Upper lobe of left lung (tissue), 4 donors: ENCODE results near the gene NYNRIN.

ENCODE experiments used
- EP300 ChIP-seq, 4 donors: sonication (generic); formaldehyde crosslinking; IDR thresholded peaks; one replicate each; pipeline ENCODE4 v1.5.1; 2017; ENCODE audit warnings: antibody characterized with exemption in 4 of 4, control low read depth in 2 of 4
- POLR2A ChIP-seq, 4 donors: fragments of 450-650 bp; IDR thresholded peaks; one replicate each; pipeline ENCODE4 v1.5.1; 2016 to 2017; ENCODE audit warnings: antibody characterized with exemption in 4 of 4, mild to moderate bottlenecking in 2 of 4
- POLR2AphosphoS5 ChIP-seq, 2 donors: sonication (generic); formaldehyde crosslinking; IDR thresholded peaks; one replicate each; pipeline ENCODE4 v1.5.1; 2017; ENCODE audit warnings: antibody characterized with exemption in 2 of 2
- TF ChIP-seq, protein P1 (sequence below), 6 experiments: fragments of 450-650 bp in 4 of 6; fragments of 200-600 bp in 2 of 6; sonication (generic) in 2 of 6; IDR thresholded peaks; one replicate each; pipeline ENCODE4 v1.5.1; 2016 to 2019; ENCODE audit warnings: antibody characterized with exemption in 6 of 6

DNA sequence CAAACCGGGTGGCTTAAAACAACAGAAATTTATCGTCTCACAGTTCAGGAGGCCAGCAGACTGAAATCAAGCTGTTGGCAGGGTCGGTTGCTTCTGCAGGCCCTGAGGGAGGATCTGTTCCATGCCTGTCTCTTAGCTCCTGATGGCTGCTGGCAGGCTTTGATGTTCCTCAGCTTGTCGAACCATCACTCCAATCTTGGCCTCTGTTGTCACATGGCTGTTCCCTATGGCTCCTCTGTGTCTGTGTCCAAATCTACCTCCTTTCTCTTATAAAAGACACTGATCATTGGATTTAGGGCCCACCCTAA is 16.8 kb upstream of the NYNRIN start:
- TF ChIP-seq, protein P1, sequence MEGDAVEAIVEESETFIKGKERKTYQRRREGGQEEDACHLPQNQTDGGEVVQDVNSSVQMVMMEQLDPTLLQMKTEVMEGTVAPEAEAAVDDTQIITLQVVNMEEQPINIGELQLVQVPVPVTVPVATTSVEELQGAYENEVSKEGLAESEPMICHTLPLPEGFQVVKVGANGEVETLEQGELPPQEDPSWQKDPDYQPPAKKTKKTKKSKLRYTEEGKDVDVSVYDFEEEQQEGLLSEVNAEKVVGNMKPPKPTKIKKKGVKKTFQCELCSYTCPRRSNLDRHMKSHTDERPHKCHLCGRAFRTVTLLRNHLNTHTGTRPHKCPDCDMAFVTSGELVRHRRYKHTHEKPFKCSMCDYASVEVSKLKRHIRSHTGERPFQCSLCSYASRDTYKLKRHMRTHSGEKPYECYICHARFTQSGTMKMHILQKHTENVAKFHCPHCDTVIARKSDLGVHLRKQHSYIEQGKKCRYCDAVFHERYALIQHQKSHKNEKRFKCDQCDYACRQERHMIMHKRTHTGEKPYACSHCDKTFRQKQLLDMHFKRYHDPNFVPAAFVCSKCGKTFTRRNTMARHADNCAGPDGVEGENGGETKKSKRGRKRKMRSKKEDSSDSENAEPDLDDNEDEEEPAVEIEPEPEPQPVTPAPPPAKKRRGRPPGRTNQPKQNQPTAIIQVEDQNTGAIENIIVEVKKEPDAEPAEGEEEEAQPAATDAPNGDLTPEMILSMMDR (IDR thresholded peaks at IDR 0.05): no peak
- no peak for TF ChIP-seq POLR2A (IDR thresholded peaks at IDR 0.05)
- TF ChIP-seq POLR2AphosphoS5 (IDR thresholded peaks at IDR 0.05): no peak
- TF ChIP-seq EP300 (IDR thresholded peaks at IDR 0.05): no peak
